IPS DF 4.7 (cell line): ENCODE results near the gene OSTF1.

Experiments
- DNase-seq: peaks from one replicate; pipeline ENCODE4 v3.0.0-alpha.2; 2013; ENCODE audit warnings: low spot score; ENCODE audit errors: extremely low read depth

The OSTF1 gene

GRCh38 chr9:75163764-75164163 is 75.5 kb downstream of the OSTF1 start:
- no peak for DNase-seq

- no peak for DNase-seq
Measured at GRCh38 chr9:75164573-75164972, 76.3 kb downstream of the OSTF1 start.

GRCh38 chr9:75167281-75167680 is 79.0 kb downstream of the OSTF1 start:
- no peak for DNase-seq

GRCh38 chr9:75168270-75169178 is 80.2 kb downstream of the OSTF1 start:
- DNase-seq, result no peak

GRCh38 chr9:75169623-75170022 is 81.3 kb downstream of the OSTF1 start:
- no peak for DNase-seq

GRCh38 chr9:75170898-75171360 is 82.6 kb downstream of the OSTF1 start:
- no peak for DNase-seq

GRCh38 chr9:75175395-75175794 is 87.1 kb downstream of the OSTF1 start:
- DNase-seq, result no peak

GRCh38 chr9:75176037-75176436 is 87.7 kb downstream of the OSTF1 start:
- no peak for DNase-seq

- no peak for DNase-seq
Measured at GRCh38 chr9:75181750-75182149, 93.4 kb downstream of the OSTF1 start.

GRCh38 chr9:75183306-75183705 is 95.0 kb downstream of the OSTF1 start:
- DNase-seq, result no peak

- DNase-seq, result no peak
Measured at GRCh38 chr9:75184471-75184870, 96.2 kb downstream of the OSTF1 start.

GRCh38 chr9:75185585-75186170 is 97.4 kb downstream of the OSTF1 start:
- DNase-seq, result no peak

- no peak for DNase-seq
Measured at GRCh38 chr9:75186767-75187380, 98.6 kb downstream of the OSTF1 start.

GRCh38 chr9:75188756-75189155 is 100.4 kb downstream of the OSTF1 start:
- no peak for DNase-seq

GRCh38 chr9:75190762-75191161 is 102.4 kb downstream of the OSTF1 start:
- DNase-seq, result no peak
